Measurements from ENCODE around the gene MPL.
A peak's percentile ranks its signal among the peaks of the same experiment; 100 is the strongest.

GRCh38 chr1:43383449-43383848 lies 45.8 kb downstream of the MPL start:
- TF ChIP-seq CTCF (IDR thresholded peaks at IDR 0.05) (peak in 2 of 6 experiments; percentile 12 to 13), POLR2A (IDR thresholded peaks at IDR 0.05) (no peak)

Data from upper lobe of left lung (tissue), 4 donors.